Ramos (cell line): ENCODE data around the gene SLC26A8.
"Not testable (repeated sequence)": the region's sequence is repeated elsewhere in the genome, so short reads cannot be mapped to it uniquely, and the experiment has no call there.

Experiments
- in situ Hi-C: fragments of 300-500 bp; cut with MboI; formaldehyde crosslinking; loops from one replicate; pipeline ENCODE4 v1.14.3; 2022; ENCODE audit warnings: low sequenced_read_pairs; ENCODE audit not compliant: unreplicated experiment

The SLC26A8 gene

GRCh38 chr6:36025260-36025931 lies 955 bp upstream of the SLC26A8 start:
- in situ Hi-C loops: loop anchor here (5.0 kb wide), 1 partner anchor 332 kb away; no protein-coding TSS in a partner anchor

- in situ Hi-C loops: no loop called here
These were observed 4.3 kb downstream of the SLC26A8 start for GRCh38 chr6:36020154-36020553.

GRCh38 chr6:36019167-36019566 lies 5.3 kb downstream of the SLC26A8 start:
- in situ Hi-C loops: no loop called here

GRCh38 chr6:36018339-36018738 lies 6.1 kb downstream of the SLC26A8 start:
- in situ Hi-C loops: no loop called here

- in situ Hi-C loops: no loop called here
These were observed 8.8 kb downstream of the SLC26A8 start for GRCh38 chr6:36015666-36016065.

- in situ Hi-C loops: no loop called here
These were observed 24.0 kb downstream of the SLC26A8 start for GRCh38 chr6:36000451-36000850.

- in situ Hi-C loops: no loop called here
These were observed 31.3 kb downstream of the SLC26A8 start for GRCh38 chr6:35993150-35993549.

GRCh38 chr6:35988047-35988446 lies 36.4 kb downstream of the SLC26A8 start:
- in situ Hi-C loops: not testable (repeated sequence)

GRCh38 chr6:35984701-35985100 lies 39.7 kb downstream of the SLC26A8 start:
- in situ Hi-C loops: no loop called here

- in situ Hi-C loops: no loop called here
These were observed 43.3 kb downstream of the SLC26A8 start for GRCh38 chr6:35980991-35981645.

- in situ Hi-C loops: not testable (repeated sequence)
These were observed 44.3 kb downstream of the SLC26A8 start for GRCh38 chr6:35980126-35980525.

GRCh38 chr6:35977308-35977707 lies 47.1 kb downstream of the SLC26A8 start:
- in situ Hi-C loops: no loop called here

- in situ Hi-C loops: no loop called here
These were observed 50.7 kb downstream of the SLC26A8 start for GRCh38 chr6:35973670-35974222.

GRCh38 chr6:35972471-35973367 lies 51.7 kb downstream of the SLC26A8 start:
- in situ Hi-C loops: no loop called here

GRCh38 chr6:35970181-35970580 lies 54.3 kb downstream of the SLC26A8 start:
- in situ Hi-C loops: no loop called here

GRCh38 chr6:35969646-35970045 lies 54.8 kb downstream of the SLC26A8 start:
- in situ Hi-C loops: no loop called here

- in situ Hi-C loops: no loop called here
These were observed 55.6 kb downstream of the SLC26A8 start for GRCh38 chr6:35968821-35969220.

- in situ Hi-C loops: no loop called here
These were observed 57.2 kb downstream of the SLC26A8 start for GRCh38 chr6:35967076-35967774.

- in situ Hi-C loops: no loop called here
These were observed 61.5 kb downstream of the SLC26A8 start for GRCh38 chr6:35962779-35963560.
